Tibial nerve (tissue), 3 donors: ENCODE data around the gene SLC48A1.

Source experiments
- CTCF ChIP-seq, 5 experiments: fragments of 200-600 bp in 3 of 5; fragments of 450-650 bp in 2 of 5; sonication (generic) in 3 of 5; IDR thresholded peaks; one replicate each; pipeline ENCODE4 v1.5.1; 2016 to 2019; ENCODE audit warnings: antibody characterized with exemption in 5 of 5, mild to moderate bottlenecking in 3 of 5, moderate library complexity in 2 of 5
- POLR2A ChIP-seq, 2 donors: fragments of 450-650 bp; IDR thresholded peaks; one replicate each; pipeline ENCODE4 v1.6.1; 2017; ENCODE audit warnings: antibody characterized with exemption in 2 of 2, mild to moderate bottlenecking in 2 of 2, moderate library complexity in 2 of 2

- no peak for TF ChIP-seq CTCF (IDR thresholded peaks at IDR 0.05)
- TF ChIP-seq POLR2A (IDR thresholded peaks at IDR 0.05), result no peak
Observed at GRCh38 chr12:47786662-47787280, 13.7 kb downstream of the SLC48A1 start.
